Activated CD4-positive, alpha-beta T cell treated with anti-CD3 and anti-CD28 coated beads for 4 hours (primary cell): Measurements from ENCODE around the gene DHH.
"Not testable (repeated sequence)": the region's sequence is repeated elsewhere in the genome, so short reads cannot be mapped to it uniquely, and the experiment has no call there.

Experiments used
- DNase-seq, 2 donors: peaks; one replicate each; pipeline ENCODE4 v3.0.0-alpha.2; 2020

Gene DHH

DNA sequence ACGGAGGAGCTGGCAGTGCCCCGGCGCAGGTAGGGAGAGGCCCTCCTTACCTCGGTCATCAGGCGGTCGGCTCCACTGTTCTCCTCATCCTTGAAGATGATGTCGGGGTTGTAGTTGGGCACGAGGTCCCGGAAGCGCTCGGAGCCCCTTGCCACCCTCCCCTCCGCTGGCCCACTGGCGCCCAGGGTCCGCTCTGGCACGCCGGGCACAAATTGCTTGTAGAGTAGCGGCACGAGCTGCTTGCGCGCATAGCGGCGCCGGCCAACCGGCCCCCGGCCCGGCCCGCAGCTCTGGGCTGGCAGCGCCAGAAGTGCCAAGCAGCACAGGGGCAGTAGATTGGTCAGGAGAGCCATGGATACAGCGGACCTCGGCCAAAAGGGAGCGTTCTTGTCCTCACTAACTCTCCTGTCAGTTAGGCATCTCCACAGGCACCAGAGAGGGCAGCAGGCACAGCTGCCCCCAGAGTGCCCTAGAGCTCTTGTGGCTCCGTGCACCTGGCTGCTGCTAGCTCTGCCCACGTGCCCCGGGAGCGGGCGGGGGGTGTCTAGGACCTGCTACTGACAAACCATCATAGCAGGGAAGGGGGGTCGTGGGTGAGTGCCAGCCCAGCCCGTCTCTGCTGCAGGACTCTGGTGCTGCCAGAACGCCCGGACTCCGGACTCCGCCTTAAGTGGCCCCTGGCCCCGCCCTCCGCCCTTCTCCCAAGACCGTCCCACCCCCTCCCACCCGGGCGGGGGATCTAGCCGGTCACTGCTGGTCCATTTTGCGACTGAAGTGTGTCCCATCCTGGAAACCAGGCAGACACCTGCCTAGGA, at the start of gene DHH:
DHH (minus strand) TSS at position 642 of the 815 bp plus-strand sequence; CDS start at position 353, 289 bp downstream.
- DNase-seq = no peak

DNA sequence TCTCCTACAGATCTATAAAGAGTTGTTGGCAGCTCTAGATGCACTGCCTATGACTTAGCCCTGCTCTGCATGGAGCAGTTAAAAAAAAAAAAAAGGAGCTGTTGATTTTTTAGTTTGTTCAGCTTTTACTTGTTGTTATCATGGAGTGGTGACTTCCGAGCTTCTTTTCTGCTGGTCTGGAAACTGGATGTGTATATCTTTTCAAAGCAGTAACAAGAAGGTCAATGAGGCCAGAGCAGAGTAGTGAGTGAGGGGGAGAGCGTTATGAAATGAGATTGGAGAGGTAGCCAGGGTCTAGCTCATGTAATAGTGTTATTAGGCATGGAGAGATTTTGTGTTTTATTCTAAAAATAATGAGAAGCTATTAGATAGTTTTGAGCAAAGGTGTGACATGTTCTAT, 49.8 kb upstream of the DHH start:
- DNase-seq = no peak

DNA sequence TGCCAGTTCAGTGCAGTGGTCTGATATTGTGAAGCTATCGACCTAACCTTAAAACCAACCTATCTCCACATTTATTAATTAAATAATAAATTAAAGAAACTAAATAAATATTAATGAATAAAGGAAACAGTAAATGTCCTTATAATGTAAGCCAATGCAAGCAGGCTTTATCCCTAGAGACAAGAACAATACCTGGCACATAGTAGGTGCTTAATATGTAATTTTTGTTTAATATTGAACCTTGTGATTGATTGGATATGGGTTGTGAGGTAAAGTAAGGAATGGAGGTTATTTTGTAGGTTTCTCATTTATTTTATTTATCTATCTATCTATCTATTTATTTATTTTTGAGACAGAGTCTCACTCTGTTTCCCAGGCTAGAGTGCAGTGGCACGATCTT, 44.4 kb upstream of the DHH start:
- no peak for DNase-seq

DNA sequence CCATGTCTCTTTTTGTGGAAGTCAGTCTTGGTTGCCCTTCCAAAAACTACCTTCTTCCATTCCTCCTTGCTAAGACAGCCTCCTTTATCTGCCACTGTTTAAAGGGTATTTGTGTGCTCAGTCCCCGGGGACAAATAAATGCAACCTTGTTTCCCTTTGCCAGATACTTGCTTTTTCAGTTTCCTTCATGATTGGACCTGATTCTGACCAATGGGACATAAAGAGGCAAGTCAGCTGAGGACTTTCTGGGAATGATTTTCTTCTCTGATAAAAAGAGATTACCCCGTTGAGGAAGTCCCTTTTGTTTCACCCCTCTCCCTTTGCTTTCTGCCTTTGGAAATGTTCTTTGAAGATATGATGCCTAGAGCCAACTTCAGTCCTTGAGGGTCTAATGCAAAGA, 44.0 kb upstream of the DHH start:
- DNase-seq = no peak

GRCh38 chr12:49137476-49137875, 42.9 kb upstream of the DHH start:
- no peak for DNase-seq

DNA sequence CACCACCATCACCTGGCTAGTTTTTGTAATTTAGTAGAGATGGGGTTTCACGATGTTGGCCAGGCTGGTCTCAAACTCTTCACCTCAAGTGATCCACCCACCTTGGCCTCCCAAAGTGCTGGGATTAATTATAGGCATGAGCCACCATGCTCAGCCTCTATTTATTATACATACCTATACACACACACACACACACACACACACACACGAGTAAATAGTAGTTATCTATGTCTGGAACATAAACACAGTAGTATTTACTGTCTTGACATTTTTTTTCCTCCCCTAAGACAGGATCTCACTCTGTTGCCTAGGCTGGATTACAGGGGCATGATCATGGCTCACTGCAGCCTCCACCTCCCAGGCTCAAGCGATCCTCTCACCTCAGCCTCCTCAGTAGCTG, 42.4 kb upstream of the DHH start:
- not testable (repeated sequence) for DNase-seq

GRCh38 chr12:49133590-49133989, 39.0 kb upstream of the DHH start:
- DNase-seq = no peak

DNA sequence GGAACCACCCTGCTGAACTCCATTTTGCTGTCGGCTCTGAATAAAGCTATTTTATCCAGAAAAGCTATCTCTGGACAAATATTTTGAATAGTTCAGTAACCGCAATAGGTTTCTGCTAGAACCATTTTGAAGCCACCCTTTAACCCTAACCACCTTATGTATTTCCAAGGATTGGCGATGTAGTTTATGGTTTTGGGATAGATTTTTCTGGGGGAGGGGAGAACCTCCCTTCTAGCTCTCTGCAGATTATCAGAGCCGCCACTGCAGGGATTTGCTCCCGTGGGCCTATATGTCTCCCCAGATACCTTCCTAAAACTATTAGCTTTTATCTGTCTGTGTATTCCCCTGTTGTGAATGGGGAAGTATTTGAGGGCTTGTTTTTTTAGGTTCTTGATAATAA, 38.4 kb upstream of the DHH start:
- DNase-seq = no peak

DNA sequence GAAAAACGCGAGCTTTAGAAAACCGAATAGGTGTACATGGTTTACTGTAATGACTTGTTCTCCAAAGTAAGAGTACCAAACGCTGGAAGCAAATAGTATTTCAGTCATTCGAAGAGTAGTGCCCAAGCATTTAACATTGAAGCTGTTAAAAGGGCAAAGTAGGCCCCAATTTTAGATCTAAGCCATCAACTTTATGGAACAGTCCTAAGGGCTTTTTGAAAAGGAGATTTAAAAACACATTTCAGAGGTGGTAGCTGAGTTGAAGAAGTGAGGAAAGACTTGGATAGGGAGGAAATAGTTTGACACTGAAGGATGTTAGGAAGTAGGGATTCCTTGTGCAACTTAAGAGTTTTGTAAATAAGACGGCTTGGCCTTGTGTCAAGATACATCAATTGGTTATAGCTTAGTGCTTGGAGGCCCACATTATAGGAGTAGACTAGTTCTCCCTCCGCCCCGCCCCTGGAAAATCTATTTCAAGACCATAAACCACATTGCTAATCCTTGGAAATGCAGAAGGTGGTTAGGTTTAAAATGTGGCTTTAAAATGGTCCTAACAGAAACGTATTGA, 37.4 kb upstream of the DHH start:
- DNase-seq = no peak

GRCh38 chr12:49131051-49131893, 36.7 kb upstream of the DHH start, which contains the start of gene TUBA1B:
TUBA1B (minus strand) TSS chr12:49131395; CDS start chr12:49131300, 95 bp downstream.
- peak; percentile 90 to 91 for DNase-seq

DNA sequence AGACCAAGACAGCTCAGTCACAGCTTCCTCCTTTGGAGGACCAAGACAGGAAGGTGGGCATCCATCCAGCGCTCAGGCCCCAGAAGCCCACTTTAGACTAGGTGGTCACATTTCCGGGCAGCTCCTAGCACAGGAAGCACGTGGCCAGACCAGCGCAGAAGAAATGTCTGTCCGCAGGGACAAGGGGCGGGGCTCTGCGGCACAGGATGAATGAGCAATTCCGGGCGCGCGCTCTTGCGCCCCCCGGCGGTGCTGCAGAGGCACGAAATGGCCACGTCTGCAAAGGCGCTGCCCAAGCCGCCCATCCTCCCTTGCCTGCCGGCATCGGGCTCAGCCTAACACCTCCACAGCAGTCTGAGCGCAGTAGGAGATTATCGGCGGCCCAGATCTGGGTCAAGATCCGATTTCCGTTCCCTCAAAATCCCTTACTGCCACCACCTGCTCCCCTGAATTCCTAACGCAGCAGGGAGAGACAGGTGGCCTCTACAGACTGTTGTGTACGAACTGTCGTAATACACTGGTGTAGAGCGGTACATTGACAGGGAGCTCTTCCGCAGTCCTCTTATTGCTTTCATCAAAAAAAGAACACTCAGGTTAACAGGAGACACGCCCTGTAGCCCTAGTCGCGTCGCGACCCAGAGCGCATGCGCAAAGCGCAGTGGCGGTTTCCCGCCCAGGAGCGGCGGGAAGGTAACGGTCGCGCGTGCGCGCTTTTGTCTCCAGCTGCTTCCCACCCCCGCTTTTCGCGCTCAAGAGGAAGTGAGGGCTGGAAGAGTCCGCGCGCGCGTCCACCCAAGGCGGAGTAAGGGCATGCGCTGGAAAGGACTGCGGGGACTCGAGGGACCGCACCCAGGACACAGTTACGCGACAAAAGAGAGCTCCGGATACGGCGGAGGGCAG, 35.8 kb upstream of the DHH start:
- DNase-seq = peak; percentile 91 to 92

GRCh38 chr12:49129332-49130150, 34.9 kb upstream of the DHH start:
- DNase-seq = peak in 1 of 2 donors; percentile 26

GRCh38 chr12:49127971-49128370, 33.4 kb upstream of the DHH start:
- not testable (repeated sequence) for DNase-seq

DNA sequence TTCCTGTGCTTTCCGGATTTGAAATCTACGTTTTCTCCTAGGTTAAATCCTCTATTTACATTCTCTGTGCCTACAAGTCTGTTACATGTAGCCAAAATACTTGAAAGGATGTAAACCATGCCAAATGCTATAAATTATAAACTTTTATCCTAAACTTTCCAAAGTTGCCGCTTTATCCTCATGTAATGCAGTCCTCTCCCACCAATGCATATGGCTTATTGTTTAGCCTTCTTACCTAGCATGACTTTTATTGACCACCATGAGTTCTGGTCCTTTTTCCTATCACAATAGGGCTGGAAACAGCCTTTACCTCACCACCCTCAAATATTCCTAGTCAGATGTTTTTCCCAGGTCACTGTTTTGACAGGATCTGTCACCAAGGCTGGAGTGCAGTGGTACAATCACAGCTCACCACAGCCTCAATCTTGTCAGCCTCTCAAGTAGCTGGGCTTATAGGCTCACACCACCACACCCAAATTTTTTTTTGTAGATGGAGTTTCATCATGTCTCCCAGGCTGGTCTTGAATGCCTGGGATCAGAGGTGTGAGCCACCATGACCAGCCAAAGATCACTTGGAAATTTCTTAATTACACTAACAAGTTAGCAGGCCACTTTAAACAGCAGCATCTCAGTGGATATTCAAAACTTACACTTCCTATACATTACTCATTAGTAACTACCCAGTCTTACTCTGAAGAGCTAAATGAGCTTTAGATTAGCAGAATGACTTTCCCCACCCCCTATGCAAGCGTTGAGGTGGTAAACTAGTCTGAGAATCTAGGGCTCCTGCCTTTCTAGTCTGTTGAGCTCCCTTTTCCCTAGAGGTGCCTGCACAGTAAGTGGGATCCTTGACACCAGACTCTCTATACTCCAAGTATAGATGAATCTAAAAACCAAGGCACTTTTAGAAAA, 32.5 kb upstream of the DHH start:
- no peak for DNase-seq

DNA sequence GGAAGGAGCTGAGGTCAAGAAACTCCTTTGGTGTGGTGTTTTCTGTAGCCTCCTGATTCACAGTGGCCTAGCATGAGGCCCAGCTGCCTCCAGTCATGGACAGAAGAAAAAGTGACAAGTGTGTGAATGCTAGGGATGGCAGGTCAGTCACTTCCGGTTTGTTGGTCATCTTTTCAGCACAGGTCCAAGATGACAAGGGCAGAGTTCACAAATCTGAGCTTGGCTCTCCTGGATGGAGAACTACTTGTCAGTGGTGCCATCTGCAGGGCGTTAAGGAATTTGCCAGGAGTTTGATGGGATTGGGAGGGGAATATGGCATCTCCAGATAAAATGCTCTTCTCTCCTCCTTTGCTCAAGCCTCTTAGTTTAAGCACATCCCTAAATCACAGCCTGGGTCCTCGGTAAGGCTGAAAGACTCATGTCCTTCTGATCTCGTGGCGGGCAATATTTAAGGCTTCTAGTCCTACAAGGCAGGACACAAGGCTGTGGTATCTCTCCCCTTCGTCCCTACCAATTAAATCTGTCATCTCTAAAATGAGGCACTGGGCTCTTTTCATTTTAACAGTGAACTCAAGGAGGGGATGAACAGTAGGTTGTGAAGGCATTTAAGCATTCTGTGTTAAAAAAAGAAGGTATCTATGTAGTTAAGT, 26.6 kb upstream of the DHH start:
- DNase-seq = no peak

DNA sequence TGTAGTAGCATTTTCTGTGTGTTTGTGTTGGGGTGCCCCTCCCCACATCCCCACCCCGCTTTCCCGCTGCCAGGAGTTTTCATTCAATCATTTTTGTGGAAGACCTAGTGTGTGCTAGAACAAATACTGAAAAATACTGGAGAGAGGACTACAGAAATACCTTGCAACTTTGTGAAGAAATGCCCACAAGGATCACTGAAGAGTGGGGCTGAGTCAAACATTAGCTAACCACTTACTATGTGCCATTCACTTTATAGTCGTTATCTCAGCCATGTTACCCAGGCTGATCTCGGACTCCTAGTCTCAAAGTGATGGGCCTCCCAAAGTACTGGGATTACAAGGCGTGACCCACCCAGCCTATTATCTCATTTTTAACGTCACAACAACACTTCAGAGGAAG, 16.6 kb upstream of the DHH start:
- no peak for DNase-seq

- DNase-seq = peak; percentile 94 to 97
These were observed 16.0 kb upstream of the DHH start, which contains the start of gene LMBR1L for GRCh38 chr12:49110464-49111155. LMBR1L (minus strand) TSS chr12:49110847; CDS start chr12:49110555, 292 bp downstream.

GRCh38 chr12:49109641-49110463, 15.3 kb upstream of the DHH start:
- no peak for DNase-seq
